Measurements from ENCODE around the gene CRYGB. TPM values are rescaled to one million over a fixed set of nuclear protein-coding genes. Genes with fewer than 3 reads are reported as not detected.
"Not testable (repeated sequence)": the region's sequence is repeated elsewhere in the genome, so short reads cannot be mapped to it uniquely, and the experiment has no call there.

The CRYGB gene
- total RNA-seq, 1 donor from 2014 or later: not detected

GRCh38 chr2:208101716-208102631 is 44.0 kb downstream of the CRYGB start:
- no peak overlapping the region for H3K27ac Mint-ChIP-seq
- ATAC-seq (ENCODE audit: low read depth) (no peak), DNase-seq (no peak)
- peaks cover 16% of the 10 kb centered on the region for H3K27me3 Mint-ChIP-seq
- H3K4me1 Mint-ChIP-seq: no peaks in the 10 kb centered on the region
- ChIA-PET POLR2A (no interaction called here), CTCF (no interaction called here)
- no peak for TF ChIP-seq CTCF (IDR thresholded peaks at IDR 0.05)
- no peaks in the 10 kb centered on the region for H3K9me3 Mint-ChIP-seq
- intact Hi-C loops (cut with micrococcal nuclease): no loop called here
- H3K4me3 Mint-ChIP-seq: no peak overlapping the region
- no peaks in the 10 kb centered on the region for H3K36me3 Mint-ChIP-seq (ENCODE audit: low read depth)

- intact Hi-C loops (cut with micrococcal nuclease): no loop called here
- no peak overlapping the region for H3K4me3 Mint-ChIP-seq
- CTCF ChIA-PET: no interaction called here
- no peak for DNase-seq
- H3K36me3 Mint-ChIP-seq (ENCODE audit: low read depth): no peaks in the 10 kb centered on the region
- ATAC-seq (ENCODE audit: low read depth): no peak
- no peaks in the 10 kb centered on the region for H3K9me3 Mint-ChIP-seq
- POLR2A ChIA-PET: no interaction called here
- H3K4me1 Mint-ChIP-seq: no peaks in the 10 kb centered on the region
- peaks cover 16% of the 10 kb centered on the region for H3K27me3 Mint-ChIP-seq
- no peak overlapping the region for H3K27ac Mint-ChIP-seq
- TF ChIP-seq CTCF (IDR thresholded peaks at IDR 0.05): no peak
Observed at GRCh38 chr2:208099682-208100470, 46.1 kb downstream of the CRYGB start.

GRCh38 chr2:208098701-208099100 is 47.3 kb downstream of the CRYGB start:
- DNase-seq; ATAC-seq (ENCODE audit: low read depth); H3K27ac Mint-ChIP-seq; H3K9me3 Mint-ChIP-seq; H3K36me3 Mint-ChIP-seq (ENCODE audit: low read depth); POLR2A ChIA-PET; H3K4me3 Mint-ChIP-seq; intact Hi-C loops (cut with micrococcal nuclease); H3K4me1 Mint-ChIP-seq: not testable (repeated sequence)
- CTCF ChIA-PET: interaction anchor here (1.5 kb wide), 1 partner anchor 27 kb away, joined by 4 read pairs; no protein-coding TSS in a partner anchor
- peaks cover 16% of the 10 kb centered on the region for H3K27me3 Mint-ChIP-seq

- Mint-ChIP-seq H3K27me3 (peaks cover 16% of the 10 kb centered on the region), H3K4me1 (no peaks in the 10 kb centered on the region), H3K36me3 (ENCODE audit: low read depth) (no peaks in the 10 kb centered on the region), H3K9me3 (no peaks in the 10 kb centered on the region), H3K4me3 (no peak overlapping the region), H3K27ac (no peak overlapping the region)
- intact Hi-C loops (cut with micrococcal nuclease): no loop called here
- ChIA-PET CTCF (interaction anchor here (1.5 kb wide), 1 partner anchor 26 kb away, joined by 4 read pairs; no protein-coding TSS in a partner anchor), POLR2A (no interaction called here)
- DNase-seq: no peak
- no peak for ATAC-seq (ENCODE audit: low read depth)
- TF ChIP-seq CTCF (IDR thresholded peaks at IDR 0.05): no peak
Observed at GRCh38 chr2:208098267-208098666, 47.7 kb downstream of the CRYGB start.

DNA sequence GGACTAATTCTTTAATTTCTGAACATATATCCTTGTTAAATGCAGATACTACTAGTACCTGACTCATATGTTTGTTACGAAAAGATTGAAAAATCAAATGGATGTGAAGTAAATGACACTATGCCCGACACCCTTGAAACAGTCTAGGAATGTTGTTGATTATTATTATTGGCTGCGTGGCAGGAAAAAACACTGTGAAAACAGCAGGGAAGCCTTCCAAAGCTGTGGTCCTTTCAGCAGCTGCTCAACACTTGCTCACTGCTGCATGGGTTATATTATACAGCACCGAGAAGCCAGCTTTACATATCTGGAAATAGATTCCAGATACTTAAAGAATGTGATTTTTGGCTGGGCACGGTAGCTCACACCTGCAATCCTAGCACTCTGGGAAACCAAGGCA is 48.2 kb downstream of the CRYGB start:
- Mint-ChIP-seq H3K27me3 (peaks cover 16% of the 10 kb centered on the region), H3K4me3 (no peak overlapping the region), H3K36me3 (ENCODE audit: low read depth) (no peaks in the 10 kb centered on the region), H3K4me1 (no peaks in the 10 kb centered on the region), H3K27ac (no peak overlapping the region), H3K9me3 (no peaks in the 10 kb centered on the region)
- intact Hi-C loops (cut with micrococcal nuclease): no loop called here
- no peak for ATAC-seq (ENCODE audit: low read depth)
- POLR2A ChIA-PET: no interaction called here
- DNase-seq: no peak
- TF ChIP-seq CTCF (IDR thresholded peaks at IDR 0.05): no peak
- CTCF ChIA-PET: interaction anchor here (1.5 kb wide), 1 partner anchor 26 kb away, joined by 4 read pairs; no protein-coding TSS in a partner anchor
